OCI-LY1 (cell line): ENCODE measurements around the gene DEFB123.

ENCODE experiments used
- H2AFZ ChIP-seq: fragments of 200-600 bp; sonication (generic), shearing (Covaris generic); 2 replicates; pipeline ENCODE4 v1.6.0; 2014; ENCODE audit warnings: antibody characterized with exemption, mild to moderate bottlenecking, low read length
- H3F3A ChIP-seq: fragments of 200-600 bp; sonication (generic), shearing (Covaris generic); 2 replicates; pipeline ENCODE4 v1.6.0; 2014; ENCODE audit warnings: mild to moderate bottlenecking, antibody characterized with exemption, low read length, moderate library complexity; ENCODE audit not compliant: insufficient read depth
- H3K27ac ChIP-seq: fragments of 200-600 bp; sonication (generic); 2 replicates; pipeline ENCODE4 v1.5.1; 2014; ENCODE audit warnings: low read length, mixed run types, mild to moderate bottlenecking, low read depth; ENCODE audit not compliant: poor library complexity, severe bottlenecking
- H3K27me3 ChIP-seq: fragments of 200-600 bp; sonication (generic); 2 replicates; pipeline ENCODE4 v1.6.0; 2014; ENCODE audit warnings: antibody characterized with exemption, mild to moderate bottlenecking, low read length, moderate library complexity; ENCODE audit not compliant: insufficient read depth
- H3K36me3 ChIP-seq: fragments of 200-600 bp; sonication (generic); 2 replicates; pipeline ENCODE4 v1.6.1; 2014; ENCODE audit warnings: mild to moderate bottlenecking, antibody characterized with exemption, low read length, moderate library complexity, mixed read lengths; ENCODE audit not compliant: insufficient read depth
- H3K4me1 ChIP-seq: fragments of 200-600 bp; sonication (generic); 2 replicates; pipeline ENCODE4 v1.5.1; 2014; ENCODE audit warnings: mild to moderate bottlenecking, low read length, moderate library complexity; ENCODE audit not compliant: insufficient read depth, severe bottlenecking
- H3K4me2 ChIP-seq: fragments of 200-600 bp; sonication (generic), shearing (Covaris generic); 2 replicates; pipeline ENCODE4 v1.6.1; 2014; ENCODE audit warnings: low read length
- H3K4me3 ChIP-seq: fragments of 200-600 bp; sonication (generic); 2 replicates; pipeline ENCODE4 v1.5.1; 2014; ENCODE audit warnings: low read length, low read depth, mild to moderate bottlenecking, mixed read lengths; ENCODE audit not compliant: poor library complexity, severe bottlenecking
- H3K79me2 ChIP-seq: fragments of 200-600 bp; shearing (Covaris generic); 2 replicates; pipeline ENCODE4 v1.6.1; 2016; ENCODE audit warnings: mixed run types, low read length, mixed read lengths; ENCODE audit not compliant: insufficient read depth
- H3K9ac ChIP-seq: fragments of 200-600 bp; sonication (generic), shearing (Covaris generic); 2 replicates; pipeline ENCODE4 v1.6.1; 2014; ENCODE audit warnings: mild to moderate bottlenecking, low read length, mixed read lengths
- H3K9me2 ChIP-seq: fragments of 200-600 bp; sonication (generic), shearing (Covaris generic); 2 replicates; pipeline ENCODE4 v1.6.1; 2014; ENCODE audit warnings: low read depth, mild to moderate bottlenecking, low read length, mixed read lengths
- H3K9me3 ChIP-seq: fragments of 200-600 bp; shearing (Covaris generic); 2 replicates; pipeline ENCODE4 v1.6.1; 2014; ENCODE audit warnings: low read length, mixed read lengths
- H4K20me1 ChIP-seq: fragments of 200-600 bp; sonication (generic), shearing (Covaris generic); 2 replicates; pipeline ENCODE4 v1.6.0; 2016; ENCODE audit warnings: mild to moderate bottlenecking, low read length; ENCODE audit not compliant: insufficient read depth
- EZH2 ChIP-seq: fragments of 200-600 bp; sonication (generic), shearing (Covaris generic); IDR thresholded peaks from 2 replicates; pipeline ENCODE4 v1.8.0; 2017; ENCODE audit warnings: borderline replicate concordance, mixed run types, mild to moderate bottlenecking, antibody characterized with exemption, low read length, moderate library complexity, mixed read lengths
- TF ChIP-seq, protein P1 (sequence below): fragments of 200-600 bp; sonication (generic), shearing (Covaris generic); IDR thresholded peaks from 2 replicates; pipeline ENCODE4 v1.5.1; 2017; ENCODE audit warnings: mild to moderate bottlenecking, antibody characterized with exemption, low read length, moderate library complexity, mixed read lengths

Gene DEFB123

DNA sequence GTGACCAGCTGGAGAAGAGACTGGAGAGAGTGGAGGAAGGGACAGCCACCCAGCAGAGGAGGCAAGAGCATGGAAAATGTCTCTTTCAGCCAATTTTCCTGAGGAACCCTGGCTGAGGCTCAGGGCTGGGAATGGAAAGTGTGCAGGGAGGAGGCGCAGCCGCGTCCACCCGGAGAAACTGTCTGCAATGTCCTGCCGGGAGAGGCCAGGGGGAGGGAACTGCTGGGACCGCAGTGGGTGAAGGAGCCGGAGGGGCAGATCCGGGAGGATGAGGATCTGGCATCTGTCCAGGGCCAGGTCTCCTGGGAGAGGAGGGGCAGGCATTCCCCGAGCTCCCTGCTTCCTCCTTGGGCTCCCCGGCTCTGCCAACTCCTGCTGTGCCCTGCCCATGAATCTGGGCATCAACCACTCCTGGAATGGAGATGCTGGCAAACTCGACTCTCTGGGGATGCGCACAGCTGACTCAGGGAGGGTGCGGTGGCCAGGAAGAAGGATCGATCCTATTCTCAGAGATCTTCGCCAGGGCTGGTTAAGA lies 56.4 kb downstream of the DEFB123 start:
- no peak overlapping the region for H3K4me3 ChIP-seq
- H3K79me2 ChIP-seq = no peaks in the 10 kb centered on the region
- no peaks in the 10 kb centered on the region for H3K36me3 ChIP-seq
- H3K4me1 ChIP-seq = no peaks in the 10 kb centered on the region
- H2AFZ ChIP-seq = no peak overlapping the region
- TF ChIP-seq, protein P1, sequence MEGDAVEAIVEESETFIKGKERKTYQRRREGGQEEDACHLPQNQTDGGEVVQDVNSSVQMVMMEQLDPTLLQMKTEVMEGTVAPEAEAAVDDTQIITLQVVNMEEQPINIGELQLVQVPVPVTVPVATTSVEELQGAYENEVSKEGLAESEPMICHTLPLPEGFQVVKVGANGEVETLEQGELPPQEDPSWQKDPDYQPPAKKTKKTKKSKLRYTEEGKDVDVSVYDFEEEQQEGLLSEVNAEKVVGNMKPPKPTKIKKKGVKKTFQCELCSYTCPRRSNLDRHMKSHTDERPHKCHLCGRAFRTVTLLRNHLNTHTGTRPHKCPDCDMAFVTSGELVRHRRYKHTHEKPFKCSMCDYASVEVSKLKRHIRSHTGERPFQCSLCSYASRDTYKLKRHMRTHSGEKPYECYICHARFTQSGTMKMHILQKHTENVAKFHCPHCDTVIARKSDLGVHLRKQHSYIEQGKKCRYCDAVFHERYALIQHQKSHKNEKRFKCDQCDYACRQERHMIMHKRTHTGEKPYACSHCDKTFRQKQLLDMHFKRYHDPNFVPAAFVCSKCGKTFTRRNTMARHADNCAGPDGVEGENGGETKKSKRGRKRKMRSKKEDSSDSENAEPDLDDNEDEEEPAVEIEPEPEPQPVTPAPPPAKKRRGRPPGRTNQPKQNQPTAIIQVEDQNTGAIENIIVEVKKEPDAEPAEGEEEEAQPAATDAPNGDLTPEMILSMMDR = no peak
- TF ChIP-seq EZH2 = no peak
- H3K4me2 ChIP-seq = no peak overlapping the region
- H3K9ac ChIP-seq = no peak overlapping the region
- H4K20me1 ChIP-seq = no peaks in the 10 kb centered on the region
- H3K27ac ChIP-seq = no peak overlapping the region
- no peaks in the 10 kb centered on the region for H3K9me2 ChIP-seq
- no peaks in the 10 kb centered on the region for H3K9me3 ChIP-seq
- no peaks in the 10 kb centered on the region for H3K27me3 ChIP-seq
- H3F3A ChIP-seq = no peaks in the 10 kb centered on the region

DNA sequence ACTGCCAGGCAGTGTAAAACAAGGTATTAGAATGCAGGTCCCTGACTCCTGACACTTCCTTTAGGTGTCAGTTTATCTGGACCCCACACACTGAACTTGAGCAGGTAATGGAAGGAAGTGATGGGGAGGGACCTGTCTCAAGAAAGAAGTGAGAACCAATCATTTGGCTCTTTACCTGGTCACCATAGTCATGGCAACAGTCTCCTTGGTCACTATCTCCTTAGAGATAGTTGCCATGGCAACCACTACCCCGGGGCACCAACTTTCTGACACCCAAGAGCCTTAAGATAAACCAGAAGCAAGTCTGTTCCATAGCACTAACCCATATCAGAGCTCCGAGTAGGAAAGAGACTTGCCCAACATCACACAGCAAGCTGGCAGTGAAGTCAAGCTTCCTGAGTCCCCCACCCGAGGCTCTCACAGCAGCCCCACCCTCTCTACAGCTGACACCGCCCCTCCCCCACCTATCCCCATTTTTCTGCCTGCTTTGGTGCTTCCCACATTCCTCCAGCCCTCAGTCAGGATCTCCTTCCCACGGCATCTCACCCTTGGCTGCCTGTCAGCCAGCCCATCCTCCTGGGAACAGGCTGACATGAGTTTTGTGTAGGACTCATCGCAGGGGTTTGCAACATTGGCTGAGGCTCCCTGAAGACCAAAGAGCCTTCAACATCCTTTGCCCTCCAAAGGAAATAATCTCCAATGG lies 57.6 kb downstream of the DEFB123 start:
- H3K9me3 ChIP-seq = no peaks in the 10 kb centered on the region
- no peaks in the 10 kb centered on the region for H4K20me1 ChIP-seq
- H3K4me2 ChIP-seq = no peak overlapping the region
- no peak overlapping the region for H3K9ac ChIP-seq
- H3K27ac ChIP-seq = no peak overlapping the region
- no peak overlapping the region for H2AFZ ChIP-seq
- no peaks in the 10 kb centered on the region for H3K79me2 ChIP-seq
- no peak overlapping the region for H3K4me3 ChIP-seq
- H3F3A ChIP-seq = no peaks in the 10 kb centered on the region
- no peak for TF ChIP-seq EZH2
- TF ChIP-seq, protein P1 = no peak
- no peaks in the 10 kb centered on the region for H3K4me1 ChIP-seq
- no peaks in the 10 kb centered on the region for H3K27me3 ChIP-seq
- H3K9me2 ChIP-seq = no peaks in the 10 kb centered on the region
- no peaks in the 10 kb centered on the region for H3K36me3 ChIP-seq
